ENCODE data around the gene SULT6B1.

SULT6B1 gene

GRCh38 chr2:37168217-37168981, 20.1 kb downstream of the SULT6B1 start:
- H3K4me1 ChIP-seq (ENCODE audit: insufficient read depth, low read length) = no peaks in the 10 kb centered on the region
- H3K79me2 ChIP-seq (ENCODE audit: insufficient read depth, low read length) = no peaks in the 10 kb centered on the region
- no peak overlapping the region for H3K9ac ChIP-seq (ENCODE audit: low read depth, low read length)
- ATAC-seq (ENCODE audit: insufficient read depth, low read depth) (peak; percentile 99), DNase-seq (peak; percentile 48)
- TF ChIP-seq EZH2 (IDR thresholded peaks at IDR 0.05; ENCODE audit: borderline replicate concordance, low read depth, low read length, severe bottlenecking) = no peak
- TF ChIP-seq CTCF (IDR thresholded peaks at IDR 0.05; ENCODE audit: borderline replicate concordance, extremely low read depth, low read length, poor library complexity, severe bottlenecking) = peak; percentile 82
- no peak overlapping the region for H3K4me2 ChIP-seq (ENCODE audit: insufficient read depth, low read length)
- no peaks in the 10 kb centered on the region for H3K36me3 ChIP-seq (ENCODE audit: insufficient read depth, low read length)
- H4K20me1 ChIP-seq (ENCODE audit: insufficient read depth, low read length) = no peaks in the 10 kb centered on the region
- H3K9me3 ChIP-seq (ENCODE audit: insufficient read depth, low read length, severe bottlenecking) = peaks cover 15% of the 10 kb centered on the region
- H3K4me3 ChIP-seq (ENCODE audit: low read depth in 1 of 2, low read length in 2 of 2) = no peak overlapping the region
- H2AFZ ChIP-seq (ENCODE audit: low read depth, low read length) = peak overlapping the region; percentile 45; the same call in 1 of the 2 replicates
- H3K27me3 ChIP-seq (ENCODE audit: insufficient read depth, low read length, poor library complexity) = no peaks in the 10 kb centered on the region
- no peak overlapping the region for H3K27ac ChIP-seq (ENCODE audit: low read length)

GRCh38 chr2:37167636-37168180, 20.8 kb downstream of the SULT6B1 start:
- H3K4me1 ChIP-seq (ENCODE audit: insufficient read depth, low read length) = no peaks in the 10 kb centered on the region
- DNase-seq (no peak), ATAC-seq (ENCODE audit: insufficient read depth, low read depth) (no peak)
- H3K4me2 ChIP-seq (ENCODE audit: insufficient read depth, low read length) = no peak overlapping the region
- TF ChIP-seq EZH2 (IDR thresholded peaks at IDR 0.05; ENCODE audit: borderline replicate concordance, low read depth, low read length, severe bottlenecking) (no peak), CTCF (IDR thresholded peaks at IDR 0.05; ENCODE audit: borderline replicate concordance, extremely low read depth, low read length, poor library complexity, severe bottlenecking) (no peak)
- H3K4me3 ChIP-seq (ENCODE audit: low read depth in 1 of 2, low read length in 2 of 2) = no peak overlapping the region
- H3K27ac ChIP-seq (ENCODE audit: low read length) = no peak overlapping the region
- H3K9ac ChIP-seq (ENCODE audit: low read depth, low read length) = no peak overlapping the region
- H4K20me1 ChIP-seq (ENCODE audit: insufficient read depth, low read length) = no peaks in the 10 kb centered on the region
- no peaks in the 10 kb centered on the region for H3K36me3 ChIP-seq (ENCODE audit: insufficient read depth, low read length)
- H2AFZ ChIP-seq (ENCODE audit: low read depth, low read length) = no peak overlapping the region
- peaks cover 16% of the 10 kb centered on the region for H3K9me3 ChIP-seq (ENCODE audit: insufficient read depth, low read length, severe bottlenecking)
- no peaks in the 10 kb centered on the region for H3K79me2 ChIP-seq (ENCODE audit: insufficient read depth, low read length)
- H3K27me3 ChIP-seq (ENCODE audit: insufficient read depth, low read length, poor library complexity) = no peaks in the 10 kb centered on the region

- Histone ChIP-seq H2AFZ (ENCODE audit: low read depth, low read length) (no peak overlapping the region), H3K9ac (ENCODE audit: low read depth, low read length) (no peak overlapping the region), H3K27ac (ENCODE audit: low read length) (no peak overlapping the region), H3K79me2 (ENCODE audit: insufficient read depth, low read length) (no peaks in the 10 kb centered on the region), H4K20me1 (ENCODE audit: insufficient read depth, low read length) (no peaks in the 10 kb centered on the region), H3K9me3 (ENCODE audit: insufficient read depth, low read length, severe bottlenecking) (peaks cover 16% of the 10 kb centered on the region), H3K36me3 (ENCODE audit: insufficient read depth, low read length) (no peaks in the 10 kb centered on the region), H3K4me2 (ENCODE audit: insufficient read depth, low read length) (no peak overlapping the region), H3K4me1 (ENCODE audit: insufficient read depth, low read length) (no peaks in the 10 kb centered on the region), H3K27me3 (ENCODE audit: insufficient read depth, low read length, poor library complexity) (no peaks in the 10 kb centered on the region), H3K4me3 (ENCODE audit: low read depth in 1 of 2, low read length in 2 of 2) (no peak overlapping the region)
- no peak for DNase-seq
- no peak for ATAC-seq (ENCODE audit: insufficient read depth, low read depth)
- TF ChIP-seq EZH2 (IDR thresholded peaks at IDR 0.05; ENCODE audit: borderline replicate concordance, low read depth, low read length, severe bottlenecking) = no peak
- TF ChIP-seq CTCF (IDR thresholded peaks at IDR 0.05; ENCODE audit: borderline replicate concordance, extremely low read depth, low read length, poor library complexity, severe bottlenecking) = no peak
Observed at GRCh38 chr2:37164757-37165156, 23.7 kb downstream of the SULT6B1 start.
